HG03095 (cell line): ENCODE measurements around the gene TSPAN31.
"Not testable (repeated sequence)": the region's sequence is repeated elsewhere in the genome, so short reads cannot be mapped to it uniquely, and the experiment has no call there.

Experiments used
- ATAC-seq: cut with Tn5 transposase; IDR thresholded peaks from one replicate; pipeline ENCODE4 v1.9.1; 2021; ENCODE audit warnings: moderate library complexity; ENCODE audit not compliant: unreplicated experiment

The TSPAN31 gene, protein sequence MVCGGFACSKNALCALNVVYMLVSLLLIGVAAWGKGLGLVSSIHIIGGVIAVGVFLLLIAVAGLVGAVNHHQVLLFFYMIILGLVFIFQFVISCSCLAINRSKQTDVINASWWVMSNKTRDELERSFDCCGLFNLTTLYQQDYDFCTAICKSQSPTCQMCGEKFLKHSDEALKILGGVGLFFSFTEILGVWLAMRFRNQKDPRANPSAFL

DNA sequence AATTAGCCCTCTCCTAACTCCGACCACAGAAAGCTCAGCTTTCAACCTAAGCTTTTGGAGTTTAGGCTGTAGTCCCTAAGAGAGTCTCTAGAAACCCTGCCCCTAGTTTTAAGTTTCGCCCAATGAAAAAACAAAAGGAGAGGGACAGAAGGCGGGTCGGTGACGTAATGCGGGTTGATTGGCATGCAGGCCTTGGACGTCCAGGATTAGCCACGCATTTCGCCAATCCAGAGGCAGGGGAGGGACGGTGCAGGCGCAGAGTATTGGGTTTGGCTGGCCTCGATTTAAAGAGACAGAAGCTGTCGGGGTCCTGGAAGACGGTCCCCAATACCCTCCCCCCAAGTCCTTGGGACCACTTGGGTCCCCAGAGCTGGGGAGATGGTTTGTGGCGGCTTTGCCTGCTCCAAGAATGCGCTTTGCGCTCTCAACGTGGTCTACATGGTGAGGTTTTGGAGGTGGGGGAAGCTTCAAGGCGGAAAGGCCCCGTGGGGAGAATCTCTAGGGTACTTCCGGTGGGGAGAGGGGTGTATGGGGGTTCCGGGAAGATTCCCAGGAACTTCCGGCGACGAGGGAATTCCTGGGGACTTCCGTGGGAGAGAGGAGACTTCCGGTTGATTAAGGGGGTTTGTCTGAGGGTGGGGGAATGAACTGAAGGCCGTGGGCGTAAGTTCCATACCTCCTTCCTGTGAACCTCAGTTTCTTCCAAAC lies at the start of gene TSPAN31:
Gene TSPAN31, plus strand, starts transcription at position 263 of the 708 bp plus-strand sequence. Its CDS starts 116 bp downstream, at position 379.
- peak; percentile 87 for ATAC-seq

DNA sequence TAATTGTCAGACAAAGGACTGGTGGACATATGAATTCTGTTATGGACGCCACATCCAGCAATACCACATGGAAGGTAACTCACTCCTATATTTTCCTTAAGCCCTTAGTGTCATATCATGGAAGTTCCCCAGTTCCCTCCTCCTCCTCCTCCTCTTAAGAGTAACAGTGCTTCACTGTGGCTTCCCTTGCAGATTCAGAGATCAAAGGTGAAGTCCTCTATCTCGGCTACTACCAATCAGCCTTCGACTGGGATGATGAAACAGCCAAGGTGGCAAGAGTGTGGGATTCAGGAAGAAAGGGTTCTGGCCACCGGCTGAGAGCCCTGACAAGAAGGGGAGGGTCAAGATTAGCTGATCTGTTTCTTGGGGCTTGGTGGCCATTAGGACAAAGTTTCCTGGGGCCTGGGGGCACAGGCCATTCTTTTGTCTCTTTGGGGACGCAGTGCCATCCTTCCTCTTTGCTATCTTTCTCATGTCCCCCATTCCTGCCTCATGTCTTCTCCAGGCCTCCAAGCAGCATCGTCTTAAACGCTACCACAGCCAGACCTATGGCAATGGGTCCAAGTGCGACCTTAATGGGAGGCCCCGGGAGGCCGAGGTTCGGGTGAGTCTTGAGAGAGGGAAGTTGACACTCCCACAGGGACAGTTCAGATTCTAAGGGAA lies 48.9 kb upstream of the TSPAN31 start:
- ATAC-seq: no peak

DNA sequence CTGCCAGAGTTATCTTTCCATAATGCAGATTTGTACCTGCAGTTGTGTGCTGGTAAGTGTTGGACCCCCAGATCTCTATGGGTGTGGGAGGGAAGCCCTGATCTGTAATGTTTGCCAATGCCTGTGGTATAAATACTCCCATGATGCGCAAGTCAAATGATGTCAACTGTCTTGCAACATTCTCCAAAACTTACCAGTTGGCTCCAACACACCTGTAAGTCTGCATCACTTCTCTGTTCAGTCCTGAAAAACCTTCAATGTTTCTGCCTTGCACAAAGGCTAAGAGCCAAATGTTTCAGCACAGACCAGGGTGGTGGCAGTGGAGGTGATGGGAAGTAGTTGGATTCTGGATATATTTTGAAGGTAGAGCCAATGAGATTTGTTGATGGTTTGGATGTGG lies 47.8 kb upstream of the TSPAN31 start:
- ATAC-seq: no peak

DNA sequence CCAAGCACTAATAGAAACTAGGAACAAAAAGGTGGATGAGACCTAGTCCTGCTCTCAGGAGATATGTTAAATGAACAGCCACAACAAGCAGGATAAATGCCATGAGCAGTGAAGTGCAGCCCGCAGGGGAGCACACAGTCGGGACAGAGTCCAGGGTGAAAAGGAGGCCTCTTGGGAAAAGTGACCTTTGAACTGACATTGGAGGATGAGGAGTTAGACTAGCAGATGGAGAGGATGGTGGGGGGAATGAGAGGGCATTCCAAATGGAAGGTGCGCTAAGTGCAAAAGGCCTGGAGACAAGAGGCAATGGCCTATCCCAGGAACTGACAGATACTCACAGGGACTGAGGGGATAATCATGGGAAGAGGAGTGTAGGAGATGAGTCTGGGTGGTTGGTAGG lies 46.4 kb upstream of the TSPAN31 start:
- no peak for ATAC-seq

DNA sequence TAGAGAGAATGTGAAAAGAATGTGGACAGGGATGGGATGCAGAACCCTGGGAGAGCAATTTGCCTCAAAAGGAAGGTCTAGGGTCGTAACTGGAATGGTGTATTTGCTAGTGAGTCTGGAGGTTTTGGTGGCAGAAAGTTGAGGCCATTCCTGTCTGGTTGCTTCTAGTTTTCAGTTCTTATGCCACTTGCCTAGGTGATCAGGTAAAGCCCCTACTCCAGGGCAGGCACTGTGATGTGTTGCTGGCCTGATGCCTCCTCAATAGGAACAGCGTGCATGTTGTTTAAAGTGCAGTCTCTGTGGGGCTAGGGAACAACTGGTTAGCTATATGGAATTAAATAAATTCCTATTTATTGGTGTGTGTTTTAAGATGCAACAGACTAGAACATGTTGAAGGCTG lies 44.5 kb upstream of the TSPAN31 start:
- ATAC-seq: no peak

DNA sequence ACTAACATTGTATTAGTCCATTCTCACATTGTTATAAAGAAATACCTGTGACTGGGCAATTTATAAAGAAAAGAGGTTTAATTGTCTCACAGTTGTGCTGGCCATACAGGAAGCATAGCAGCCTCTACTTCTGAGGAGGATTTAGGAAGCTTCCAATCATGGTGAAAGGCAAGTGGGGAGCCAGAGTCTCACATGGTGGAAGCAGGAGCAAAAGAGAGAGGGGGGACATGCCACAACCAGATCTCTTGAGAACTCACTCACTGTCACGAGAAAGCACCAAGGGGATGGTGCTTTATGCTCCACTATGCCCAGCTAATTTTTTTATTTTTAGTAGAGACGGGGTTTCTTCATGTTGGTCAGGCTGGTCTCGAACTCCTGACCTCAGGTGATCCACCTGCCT lies 37.6 kb upstream of the TSPAN31 start:
- ATAC-seq: no peak

DNA sequence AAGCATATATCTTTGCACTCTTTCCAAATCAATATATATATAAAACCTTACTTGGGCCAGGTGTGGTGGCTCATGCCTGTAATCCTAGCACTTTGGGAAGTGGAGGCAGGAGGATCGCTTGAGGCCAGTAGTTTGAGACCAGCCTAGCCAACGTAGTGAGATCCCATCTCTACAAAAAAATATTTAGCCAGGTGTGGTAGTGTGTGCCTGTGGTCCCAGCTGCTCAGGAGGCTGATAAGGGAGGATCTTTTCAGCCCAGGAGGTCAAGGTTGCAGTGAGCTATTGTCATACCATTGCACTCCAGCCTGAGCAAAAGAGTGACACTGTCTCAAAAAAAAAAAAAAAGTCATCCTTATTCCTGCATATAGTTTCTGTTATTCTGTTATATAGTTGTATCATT lies 36.5 kb upstream of the TSPAN31 start:
- ATAC-seq: no peak

DNA sequence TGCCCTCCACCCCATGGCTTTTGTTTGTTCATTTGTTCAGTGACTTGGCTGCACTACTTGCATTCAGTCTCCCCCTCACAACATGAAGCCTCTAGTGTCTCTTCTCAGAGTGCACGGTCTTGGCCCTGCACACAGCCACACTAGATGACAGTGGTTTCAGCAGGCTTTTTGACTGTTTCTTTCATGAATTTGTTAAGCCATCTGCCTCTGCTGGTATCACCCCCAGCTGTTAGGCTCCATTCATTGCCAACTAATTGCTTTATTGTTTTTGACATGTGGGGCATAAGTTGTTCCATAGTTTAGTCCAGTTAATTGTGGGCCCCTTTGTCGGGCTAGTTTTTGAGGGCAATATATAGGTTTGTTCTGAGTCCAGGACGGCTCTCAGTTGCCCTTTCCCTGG lies 32.1 kb upstream of the TSPAN31 start:
- ATAC-seq: no peak

DNA sequence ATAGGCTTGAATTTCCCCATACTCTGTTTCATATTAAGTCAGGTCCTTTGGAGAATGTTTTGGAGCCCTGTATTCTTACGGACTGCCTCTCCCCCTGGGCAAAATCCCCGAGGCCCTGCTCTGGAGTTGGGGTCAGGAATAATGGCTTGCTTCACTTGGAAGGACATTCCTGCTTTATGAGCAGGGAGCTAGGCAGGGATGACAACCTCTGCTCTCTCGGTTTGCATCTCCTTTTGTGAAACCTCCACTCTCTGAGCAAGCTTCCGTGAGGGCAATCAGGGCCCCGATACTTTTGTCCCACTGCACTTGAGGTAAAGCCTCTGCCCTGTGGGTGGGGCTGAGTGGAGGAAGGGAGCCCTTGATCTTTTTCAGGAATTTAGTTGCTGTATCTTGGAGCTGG lies 31.6 kb upstream of the TSPAN31 start:
- ATAC-seq: no peak

DNA sequence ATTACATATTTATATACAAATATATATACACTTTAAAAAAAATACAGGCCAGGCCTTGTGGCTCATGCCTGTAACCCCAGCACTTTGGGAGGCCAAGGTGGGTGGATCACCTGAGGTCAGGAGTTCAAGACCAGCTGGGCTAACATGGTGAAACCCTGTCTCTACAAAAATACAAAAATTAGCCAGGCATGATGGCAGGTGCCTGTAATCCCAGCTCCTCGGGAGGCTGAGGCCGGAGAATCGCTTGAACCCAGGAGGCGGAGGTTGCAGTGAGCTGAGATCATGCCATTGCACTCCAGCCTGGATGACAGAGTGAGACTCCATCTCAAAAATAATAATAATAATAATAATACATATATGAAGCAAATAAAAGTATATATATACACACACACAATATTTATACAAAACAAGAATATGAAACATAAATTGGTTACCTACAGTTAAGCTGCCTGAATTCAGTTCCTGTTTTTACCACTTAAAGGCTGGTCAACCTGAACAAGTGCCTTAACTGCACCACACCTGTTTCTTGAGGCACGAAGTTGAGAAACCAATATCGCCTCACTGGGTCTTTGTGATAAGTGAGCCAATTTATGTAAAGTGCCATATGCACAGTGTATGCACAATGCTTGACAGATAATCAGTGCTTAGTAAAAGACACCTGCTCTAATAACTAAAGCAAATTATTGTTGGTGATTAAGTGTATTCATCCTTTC lies 29.6 kb upstream of the TSPAN31 start:
- not testable (repeated sequence) for ATAC-seq

DNA sequence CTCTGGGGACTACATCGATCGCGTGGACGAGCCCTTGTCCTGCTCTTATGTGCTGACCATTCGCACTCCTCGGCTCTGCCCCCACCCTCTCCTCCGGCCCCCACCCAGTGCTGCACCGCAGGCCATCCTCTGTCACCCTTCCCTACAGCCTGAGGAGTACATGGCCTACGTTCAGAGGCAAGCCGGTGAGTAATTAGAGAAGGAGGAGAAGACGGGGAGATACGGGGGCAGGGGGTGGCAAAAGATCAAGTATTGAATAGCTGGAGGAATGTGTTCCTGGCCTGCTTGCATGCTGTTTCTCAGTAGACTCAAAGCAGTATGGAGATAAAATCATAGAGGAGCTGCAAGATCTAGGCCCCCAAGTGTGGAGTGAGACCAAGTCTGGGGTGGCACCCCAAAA lies 29.1 kb upstream of the TSPAN31 start:
- ATAC-seq: no peak

DNA sequence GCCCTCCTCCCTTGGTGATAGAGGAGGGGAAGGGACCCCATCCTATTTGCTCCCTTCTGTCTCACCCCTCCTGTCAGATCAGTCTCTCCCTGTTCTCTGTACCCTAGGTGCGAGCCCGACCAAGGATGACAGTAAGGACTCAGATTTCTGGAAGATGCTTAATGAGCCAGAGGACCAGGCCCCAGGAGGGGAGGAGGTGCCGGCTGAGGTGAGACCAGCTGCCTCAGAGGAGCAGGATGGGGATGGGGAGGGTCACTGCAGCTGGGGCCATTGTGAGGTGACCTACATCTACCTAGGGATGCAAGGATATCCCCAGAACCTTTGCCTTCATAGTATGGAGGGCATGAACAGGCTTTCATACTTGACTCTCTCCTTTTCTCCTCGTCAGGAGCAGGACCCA lies 28.5 kb upstream of the TSPAN31 start:
- ATAC-seq: no peak

DNA sequence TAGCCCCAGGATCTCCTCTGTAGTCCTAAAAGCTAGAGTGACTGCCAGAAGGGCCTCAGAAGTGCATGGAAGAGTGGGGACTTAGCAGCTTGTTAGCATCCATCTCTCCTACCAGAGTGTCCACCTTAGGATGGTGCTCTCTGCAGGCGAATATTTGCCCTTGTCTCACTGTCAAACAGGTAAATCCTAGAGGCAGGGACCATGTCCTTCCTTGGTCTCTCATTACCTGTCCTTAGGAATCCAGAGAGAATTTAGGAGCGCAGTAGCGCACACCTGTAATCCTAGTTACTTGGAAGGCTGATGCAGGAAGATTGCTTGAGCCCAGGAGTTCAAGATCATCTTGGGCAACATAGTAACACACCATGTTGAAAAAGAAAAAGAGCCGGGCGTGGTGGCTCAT lies 27.7 kb upstream of the TSPAN31 start:
- ATAC-seq: no peak

DNA sequence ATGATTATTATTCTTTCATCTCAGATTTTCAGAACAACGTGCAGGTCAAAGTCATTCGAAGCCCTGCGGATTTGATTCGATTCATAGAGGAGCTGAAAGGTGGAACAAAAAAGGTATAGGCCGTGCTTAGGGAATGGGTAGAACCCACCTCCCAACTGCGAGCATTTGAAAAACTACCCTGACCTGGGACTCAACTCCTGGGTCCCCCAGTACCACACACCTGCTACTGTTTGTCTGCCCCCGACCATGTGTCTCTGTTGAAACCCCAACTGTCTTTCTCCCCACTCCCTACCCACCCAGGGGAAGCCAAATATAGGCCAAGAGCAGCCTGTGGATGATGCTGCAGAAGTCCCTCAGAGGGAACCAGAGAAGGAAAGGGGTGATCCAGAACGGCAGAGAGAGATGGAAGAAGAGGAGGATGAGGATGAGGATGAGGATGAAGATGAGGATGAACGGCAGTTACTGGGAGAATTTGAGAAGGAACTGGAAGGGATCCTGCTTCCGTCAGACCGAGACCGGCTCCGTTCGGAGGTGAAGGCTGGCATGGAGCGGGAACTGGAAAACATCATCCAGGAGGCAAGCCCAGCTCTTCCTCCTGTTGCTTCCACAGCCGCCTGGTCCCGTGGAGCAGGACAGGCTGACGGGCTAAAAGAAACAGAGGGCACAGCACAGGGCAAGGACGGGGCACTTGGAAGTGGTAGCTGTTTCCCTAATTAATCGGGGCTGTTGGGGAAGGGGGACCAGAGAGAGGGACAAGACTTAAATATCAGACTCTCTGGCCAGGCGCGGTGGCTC lies 26.8 kb upstream of the TSPAN31 start:
- no peak for ATAC-seq

DNA sequence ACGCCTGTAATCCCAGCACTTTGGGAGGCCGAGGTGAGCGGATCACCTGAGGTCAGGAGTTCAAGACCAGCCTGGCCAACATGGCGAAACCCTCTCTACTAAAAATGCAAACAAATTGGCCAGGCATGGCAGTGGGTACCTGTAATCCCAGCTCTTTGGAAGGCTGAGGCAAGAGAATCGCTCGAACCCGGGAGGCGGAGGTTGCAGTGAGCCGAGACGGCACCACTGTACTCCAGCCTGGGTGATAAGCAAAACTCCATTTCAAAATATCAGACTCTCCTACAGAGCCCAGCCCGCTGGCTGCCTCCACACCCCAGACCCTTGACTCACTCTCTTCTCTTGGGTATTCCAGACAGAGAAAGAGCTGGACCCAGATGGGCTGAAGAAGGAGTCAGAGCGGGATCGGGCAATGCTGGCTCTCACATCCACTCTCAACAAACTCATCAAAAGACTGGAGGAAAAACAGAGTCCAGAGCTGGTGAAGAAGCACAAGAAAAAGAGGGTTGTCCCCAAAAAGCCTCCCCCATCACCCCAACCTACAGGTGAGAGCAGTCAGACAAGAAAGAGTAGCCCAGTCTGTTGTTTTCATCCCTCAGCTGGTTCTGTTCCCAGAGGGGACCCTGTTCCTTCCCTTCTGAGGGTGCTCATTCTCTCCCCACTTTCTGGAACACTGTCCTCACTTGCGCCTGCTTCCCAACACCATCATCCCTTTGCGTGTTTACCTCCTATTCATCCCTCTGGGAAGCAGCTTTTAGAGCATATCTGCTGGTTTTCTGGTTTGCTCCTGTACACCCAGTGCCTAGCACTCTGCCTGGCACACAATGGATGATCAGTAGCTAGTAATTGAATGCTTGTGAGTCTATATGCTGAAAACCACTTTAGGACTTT lies 26.0 kb upstream of the TSPAN31 start:
- ATAC-seq: no peak

DNA sequence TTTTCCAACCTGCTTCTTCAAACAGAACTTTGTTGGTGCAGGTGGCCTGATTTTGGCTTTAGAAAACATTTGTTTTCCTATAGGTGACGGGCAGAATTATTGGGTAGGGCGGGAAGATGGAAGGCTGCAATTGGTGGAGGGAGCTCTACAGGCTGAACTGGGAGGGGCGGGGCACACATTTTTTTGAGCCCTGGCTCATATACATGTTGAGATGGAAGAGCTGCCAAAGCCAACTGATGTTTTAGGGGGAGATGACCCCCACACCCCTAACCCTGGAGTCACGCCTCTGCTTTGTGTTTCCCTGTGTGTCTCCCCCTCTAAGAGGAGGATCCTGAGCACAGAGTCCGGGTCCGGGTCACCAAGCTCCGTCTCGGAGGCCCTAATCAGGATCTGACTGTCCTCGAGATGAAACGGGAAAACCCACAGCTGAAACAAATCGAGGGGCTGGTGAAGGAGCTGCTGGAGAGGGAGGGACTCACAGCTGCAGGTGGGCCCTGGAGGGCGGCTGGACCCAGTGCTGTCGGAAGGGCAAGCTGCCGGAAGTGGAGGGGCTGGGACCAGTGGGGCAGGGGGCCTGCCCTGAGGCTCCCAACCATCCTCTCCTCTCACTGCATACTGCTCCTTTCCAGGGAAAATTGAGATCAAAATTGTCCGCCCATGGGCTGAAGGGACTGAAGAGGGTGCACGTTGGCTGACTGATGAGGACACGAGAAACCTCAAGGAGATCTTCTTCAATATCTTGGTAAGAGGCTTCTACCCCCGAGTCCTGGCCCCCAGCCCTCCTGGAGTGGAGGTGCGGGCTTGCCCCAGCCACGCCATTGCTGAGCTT lies 24.8 kb upstream of the TSPAN31 start:
- ATAC-seq: no peak

DNA sequence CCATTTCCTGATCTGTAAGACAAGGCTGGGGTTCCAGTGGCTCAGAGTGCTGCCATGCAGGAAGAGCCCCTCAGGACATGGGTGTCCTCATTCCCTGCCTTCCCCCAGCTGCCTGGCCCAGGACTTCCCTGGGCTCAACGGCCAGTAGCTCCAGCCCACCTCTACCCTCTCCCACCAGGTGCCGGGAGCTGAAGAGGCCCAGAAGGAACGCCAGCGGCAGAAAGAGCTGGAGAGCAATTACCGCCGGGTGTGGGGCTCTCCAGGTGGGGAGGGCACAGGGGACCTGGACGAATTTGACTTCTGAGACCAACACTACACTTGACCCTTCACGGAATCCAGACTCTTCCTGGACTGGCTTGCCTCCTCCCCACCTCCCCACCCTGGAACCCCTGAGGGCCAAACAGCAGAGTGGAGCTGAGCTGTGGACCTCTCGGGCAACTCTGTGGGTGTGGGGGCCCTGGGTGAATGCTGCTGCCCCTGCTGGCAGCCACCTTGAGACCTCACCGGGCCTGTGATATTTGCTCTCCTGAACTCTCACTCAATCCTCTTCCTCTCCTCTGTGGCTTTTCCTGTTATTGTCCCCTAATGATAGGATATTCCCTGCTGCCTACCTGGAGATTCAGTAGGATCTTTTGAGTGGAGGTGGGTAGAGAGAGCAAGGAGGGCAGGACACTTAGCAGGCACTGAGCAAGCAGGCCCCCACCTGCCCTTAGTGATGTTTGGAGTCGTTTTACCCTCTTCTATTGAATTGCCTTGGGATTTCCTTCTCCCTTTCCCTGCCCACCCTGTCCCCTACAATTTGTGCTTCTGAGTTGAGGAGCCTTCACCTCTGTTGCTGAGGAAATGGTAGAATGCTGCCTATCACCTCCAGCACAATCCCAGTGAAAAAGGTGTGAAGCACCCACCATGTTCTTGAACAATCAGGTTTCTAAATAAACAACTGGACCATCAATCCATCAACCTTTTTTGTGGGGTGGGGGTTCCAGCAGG lies 23.9 kb upstream of the TSPAN31 start:
- no peak for ATAC-seq
